GM19463 (cell line): ENCODE data around the gene PCARE.
"Not testable (repeated sequence)": the region's sequence is repeated elsewhere in the genome, so short reads cannot be mapped to it uniquely, and the experiment has no call there.

Experiments
- ATAC-seq: cut with Tn5 transposase; IDR thresholded peaks from one replicate; pipeline ENCODE4 v1.9.1; 2021; ENCODE audit warnings: mild to moderate bottlenecking, moderate library complexity; ENCODE audit not compliant: unreplicated experiment

PCARE gene

GRCh38 chr2:29074411-29074810, at the start of gene PCARE:
PCARE (minus strand) TSS chr2:29074523; CDS start chr2:29074261, 262 bp downstream.
- ATAC-seq, result no peak

DNA sequence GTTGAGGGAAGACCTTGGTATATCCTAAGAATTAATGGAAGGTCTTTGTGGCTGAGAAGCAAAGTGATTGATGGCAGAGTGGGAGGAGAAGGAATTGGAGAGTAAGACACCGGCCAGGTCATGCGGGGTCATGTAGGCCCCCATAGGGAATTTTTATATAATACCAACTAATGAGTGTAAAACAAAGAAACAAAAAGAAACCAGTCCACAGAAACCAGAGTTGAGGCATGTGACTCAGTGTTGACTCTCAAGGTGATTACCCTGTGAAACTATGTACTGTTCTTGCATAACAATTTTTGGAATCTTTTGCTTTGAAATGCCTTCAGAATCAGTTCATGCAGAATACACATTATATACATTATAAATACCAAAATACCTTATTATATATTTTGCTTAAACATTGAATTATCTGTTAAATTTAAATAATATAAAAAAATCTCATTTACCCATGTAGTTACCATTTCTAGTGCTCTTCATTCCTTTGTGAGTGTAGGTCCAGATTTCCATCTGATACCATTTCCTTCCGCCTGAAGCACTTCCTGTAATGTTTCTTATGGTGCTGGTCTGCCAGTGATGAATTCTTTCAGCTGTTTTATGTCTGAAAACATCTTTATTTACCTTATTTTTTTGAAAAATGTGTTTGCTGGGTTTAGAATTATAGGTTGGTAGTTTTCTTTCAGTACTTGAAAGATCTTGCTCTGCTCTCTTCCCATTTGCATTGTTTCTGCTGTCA, 49.5 kb upstream of the PCARE start:
- no peak for ATAC-seq

- ATAC-seq, result no peak
These were observed 46.5 kb upstream of the PCARE start for GRCh38 chr2:29120846-29121245.

GRCh38 chr2:29119211-29119610, 44.9 kb upstream of the PCARE start:
- ATAC-seq, result no peak

DNA sequence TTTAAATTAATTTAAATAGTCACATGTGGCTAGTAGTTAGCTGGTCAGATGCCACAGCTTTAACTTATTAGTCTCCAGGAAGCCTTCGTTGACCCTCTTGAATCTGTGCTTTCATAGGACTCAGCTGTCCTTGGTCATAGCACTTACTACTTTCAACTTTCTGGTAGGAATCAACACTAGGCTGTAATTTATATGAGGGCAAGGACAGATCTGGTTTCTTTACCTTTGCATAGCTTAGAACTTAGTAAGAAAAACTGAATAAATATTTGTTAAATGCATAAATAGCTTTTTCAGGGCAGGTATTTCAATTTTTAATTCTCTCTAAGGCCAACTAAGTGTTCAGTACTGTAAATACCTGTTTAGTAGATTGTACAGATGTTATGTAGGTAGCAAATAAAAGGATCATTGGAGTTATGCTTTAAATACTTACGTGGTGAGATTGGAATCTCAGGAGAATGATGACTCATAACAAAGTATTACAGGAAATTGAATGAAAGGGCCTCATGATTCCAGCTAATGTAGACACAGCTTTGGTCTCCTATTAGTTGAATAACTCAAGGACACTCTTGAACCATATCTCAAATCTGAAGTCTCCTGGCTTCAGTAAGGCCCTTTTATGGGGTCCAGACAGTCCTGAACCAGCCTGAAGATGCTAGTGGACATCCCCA, 43.4 kb upstream of the PCARE start:
- ATAC-seq, result no peak

- peak; percentile 39 for ATAC-seq
These were observed 41.8 kb upstream of the PCARE start for GRCh38 chr2:29115797-29116781.

GRCh38 chr2:29114946-29115609, 40.8 kb upstream of the PCARE start, which contains the start of gene CLIP4:
CLIP4 (plus strand) TSS chr2:29115415; CDS start chr2:29121389, 5,974 bp downstream.
- ATAC-seq, result peak; percentile 47

- ATAC-seq, result no peak
These were observed 40.2 kb upstream of the PCARE start for GRCh38 chr2:29114586-29114945.

GRCh38 chr2:29113891-29114321, 39.6 kb upstream of the PCARE start:
- no peak for ATAC-seq

DNA sequence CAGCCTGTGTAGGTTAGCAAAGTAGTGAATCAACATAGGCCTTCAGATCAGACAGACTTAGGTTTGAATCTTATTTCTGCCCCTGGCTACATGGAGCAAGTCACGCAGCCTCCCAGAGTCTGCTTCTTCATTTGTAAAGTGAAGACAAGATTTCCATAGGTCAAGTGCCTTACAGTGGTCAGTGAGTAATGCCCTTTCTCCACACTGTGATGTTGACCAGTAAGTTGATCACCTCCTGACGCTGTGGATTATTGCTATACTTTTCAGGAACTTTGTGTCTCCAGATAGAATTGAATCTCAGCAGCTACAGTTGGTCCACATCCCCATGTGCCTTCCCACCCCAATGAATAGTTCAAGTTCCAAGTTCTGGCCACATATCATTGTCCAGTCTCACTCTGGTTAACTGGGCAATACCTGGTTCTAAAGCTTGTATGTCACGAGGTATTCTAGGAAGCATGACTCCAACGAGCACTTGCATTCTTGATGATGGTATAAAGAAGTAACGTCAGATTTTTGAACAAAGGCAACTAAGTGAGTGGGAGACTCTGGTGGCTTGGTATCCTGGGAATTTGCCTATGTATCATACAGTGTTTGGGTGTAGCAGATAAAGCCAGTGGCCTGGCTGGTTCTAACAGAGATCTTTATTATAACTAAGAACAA, 38.8 kb upstream of the PCARE start:
- no peak for ATAC-seq

DNA sequence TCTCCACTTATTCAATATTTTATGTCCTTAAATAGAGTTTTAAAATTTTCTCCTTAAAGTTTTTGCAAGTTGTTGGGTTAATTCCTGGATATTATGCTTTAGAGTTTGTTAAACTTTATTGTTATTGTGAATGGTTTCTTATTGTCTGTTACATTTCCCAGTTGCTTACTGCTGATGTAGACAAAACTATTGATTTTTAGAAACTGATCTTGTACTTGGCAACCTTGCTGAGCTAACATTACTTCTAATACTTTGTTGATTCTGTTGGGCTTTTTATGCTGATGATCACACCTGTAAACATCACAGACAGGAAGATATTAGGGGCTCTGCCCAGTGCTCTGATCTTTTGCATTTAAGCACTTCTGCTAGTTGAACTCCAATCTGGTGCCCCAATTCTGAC, 38.1 kb upstream of the PCARE start:
- ATAC-seq, result no peak

- ATAC-seq, result peak; percentile 48
These were observed 36.7 kb upstream of the PCARE start for GRCh38 chr2:29110916-29111535.

DNA sequence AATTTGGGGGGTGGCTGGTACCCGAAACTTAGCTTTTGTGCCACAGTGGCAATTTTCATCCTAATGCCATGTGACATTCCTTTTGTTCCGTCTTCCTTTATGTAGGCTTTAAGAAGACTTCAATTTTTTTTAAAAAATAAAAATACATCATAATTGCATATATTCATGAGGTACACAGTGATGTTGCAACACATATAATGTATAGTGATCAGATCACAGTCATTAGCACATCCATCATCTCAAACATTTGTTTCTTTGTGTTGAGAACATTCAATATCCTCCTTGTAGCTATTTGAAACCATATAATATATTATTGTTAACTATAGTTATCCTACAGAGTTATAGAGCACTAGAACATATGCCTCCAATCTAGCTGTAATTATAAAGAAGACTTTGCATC, 34.9 kb upstream of the PCARE start:
- ATAC-seq, result no peak

DNA sequence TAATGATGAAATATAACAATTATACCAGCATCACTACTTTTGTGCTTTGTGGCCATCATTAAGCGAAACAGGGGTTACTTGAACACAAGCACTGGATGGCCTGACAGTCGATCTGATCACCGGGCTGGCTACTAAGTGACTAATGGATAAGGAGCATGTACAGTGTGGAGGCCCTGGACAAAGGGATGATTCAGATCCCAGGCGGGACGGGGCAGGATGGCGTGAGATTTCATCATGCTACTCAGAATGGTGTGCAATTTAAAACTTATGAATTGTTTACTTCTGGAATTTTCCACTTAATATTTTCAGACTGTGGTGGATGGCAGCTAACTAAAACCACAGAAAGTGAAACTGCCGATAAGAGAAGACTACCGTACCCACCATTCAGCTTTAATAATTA, 33.9 kb upstream of the PCARE start:
- ATAC-seq, result no peak

DNA sequence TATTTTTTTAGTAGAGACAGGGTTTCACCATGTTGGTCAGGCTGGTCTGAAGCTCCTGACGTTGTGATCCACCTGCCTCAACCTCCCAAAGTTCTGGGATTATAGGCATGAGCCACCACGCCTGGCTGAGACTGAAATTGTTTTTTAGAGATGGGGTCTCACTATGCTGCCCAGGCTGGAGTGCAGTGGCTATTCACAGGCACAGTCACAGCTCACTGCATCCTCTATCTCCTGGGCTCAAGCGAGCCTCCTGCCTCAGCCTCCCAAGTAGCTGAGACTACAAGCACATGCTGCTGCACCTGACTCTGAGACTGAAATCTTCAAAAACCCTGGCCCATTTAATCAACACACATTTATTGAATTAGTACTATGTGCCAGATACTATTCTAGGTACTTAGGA, 33.2 kb upstream of the PCARE start:
- ATAC-seq, result not testable (repeated sequence)

DNA sequence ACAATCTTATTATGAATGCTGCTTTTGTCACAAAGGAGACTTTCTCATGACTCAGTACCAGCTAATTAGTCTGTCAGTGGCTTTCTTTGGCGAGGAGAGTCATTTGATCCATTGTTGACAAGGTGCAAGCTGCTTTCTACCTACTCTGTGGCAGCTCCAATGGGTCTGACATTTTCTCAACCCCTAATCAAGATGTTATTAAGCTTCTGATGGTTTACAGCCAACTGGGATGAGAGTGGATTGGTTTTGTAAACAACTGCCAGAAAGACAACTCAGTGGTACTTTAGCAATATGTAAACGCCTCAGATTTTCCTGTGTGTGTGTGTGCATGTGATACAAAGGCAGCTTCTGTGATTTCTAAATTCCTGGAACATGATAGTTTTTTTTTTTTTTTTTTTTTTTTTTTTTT, 32.7 kb upstream of the PCARE start:
- ATAC-seq, result no peak

- no peak for ATAC-seq
These were observed 31.9 kb upstream of the PCARE start for GRCh38 chr2:29106256-29106655.

DNA sequence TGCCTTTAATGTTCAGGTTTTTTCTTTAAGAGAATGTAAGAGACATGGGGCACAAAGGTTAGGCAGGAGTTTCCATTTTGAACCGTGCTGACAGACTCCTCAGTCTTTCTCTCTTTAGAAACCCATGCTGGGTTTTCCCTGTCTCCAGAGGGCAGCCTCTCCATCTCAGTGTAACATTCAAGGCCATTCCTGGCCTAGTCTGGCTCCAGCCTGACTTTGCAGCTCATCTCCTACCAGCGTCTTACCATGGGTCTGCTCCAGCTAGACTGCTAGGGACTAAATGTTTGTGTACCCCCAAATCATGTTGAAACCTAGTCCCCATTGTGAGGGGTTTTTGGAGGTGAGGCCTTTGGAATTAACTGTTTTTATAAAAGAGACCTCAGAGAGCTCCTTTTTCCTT, 31.1 kb upstream of the PCARE start:
- no peak for ATAC-seq

GRCh38 chr2:29104688-29105087, 30.4 kb upstream of the PCARE start:
- ATAC-seq, result no peak

GRCh38 chr2:29100564-29100963, 26.2 kb upstream of the PCARE start:
- ATAC-seq, result no peak
